ENCODE measurements around the gene IL6ST.

GRCh38 chr5:55925712-55926111 is 69.1 kb downstream of the IL6ST start:
- TF ChIP-seq EZH2phosphoT487 (IDR thresholded peaks at IDR 0.05; ENCODE audit: insufficient read depth, low read depth) (no peak), EZH2 (IDR thresholded peaks at IDR 0.05; ENCODE audit: insufficient read depth, poor library complexity, severe bottlenecking) (no peak)

Measured in GM23248 (cell line).